HG02970 (cell line): ENCODE results near the gene ASIC1.
"Not testable (repeated sequence)": the region's sequence is repeated elsewhere in the genome, so short reads cannot be mapped to it uniquely, and the experiment has no call there.

Experiments used
- ATAC-seq: cut with Tn5 transposase; IDR thresholded peaks from one replicate; pipeline ENCODE4 v1.9.1; 2021; ENCODE audit warnings: mild to moderate bottlenecking, moderate library complexity, moderate number of reproducible peaks; ENCODE audit not compliant: unreplicated experiment, low FRiP score

ASIC1 gene

DNA sequence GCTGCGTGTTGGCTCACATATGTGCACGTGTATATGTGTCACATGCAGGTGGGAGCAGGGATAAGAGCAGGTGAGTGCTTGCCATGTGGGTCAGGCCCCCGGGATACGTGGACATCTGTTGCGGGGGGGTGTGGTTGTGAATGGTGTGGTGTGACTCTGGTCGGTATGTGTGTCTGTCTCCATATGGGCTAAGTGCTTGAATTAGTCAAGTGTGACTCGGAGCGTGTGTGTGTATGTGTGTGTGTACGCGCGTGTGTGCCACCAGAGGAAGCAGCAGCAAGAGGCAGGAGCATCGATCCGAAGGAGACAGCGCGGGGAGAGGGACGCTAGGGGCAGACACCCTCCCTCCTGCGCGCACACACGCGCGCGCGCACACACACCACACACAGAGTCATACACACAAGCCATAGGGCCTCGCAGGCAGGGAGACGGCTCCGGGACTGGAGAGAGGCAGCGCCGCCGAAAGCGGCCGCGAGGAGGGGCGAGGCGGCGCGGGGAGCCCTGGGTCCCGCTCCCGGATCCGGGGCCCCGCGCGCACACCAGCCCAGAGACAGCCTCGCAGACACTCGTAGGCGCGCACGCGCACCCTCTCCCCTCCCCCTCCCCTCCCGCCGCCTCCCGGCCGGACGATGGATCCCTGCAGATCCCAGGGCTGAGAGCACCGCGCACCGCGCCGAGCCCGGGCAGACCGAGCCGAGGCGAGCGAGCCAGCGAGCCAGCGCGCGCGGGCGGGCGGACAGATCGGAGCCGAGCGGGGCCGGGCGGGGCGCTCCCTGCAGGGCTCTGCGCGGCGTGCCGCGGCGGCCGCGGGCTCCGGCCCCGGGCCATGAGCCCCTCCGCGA lies at the start of gene ASIC1:
ASIC1 (plus strand) TSS at position 597 of the 842 bp plus-strand sequence. CDS start 1,171 bp downstream, outside the sequence.
- no peak for ATAC-seq

DNA sequence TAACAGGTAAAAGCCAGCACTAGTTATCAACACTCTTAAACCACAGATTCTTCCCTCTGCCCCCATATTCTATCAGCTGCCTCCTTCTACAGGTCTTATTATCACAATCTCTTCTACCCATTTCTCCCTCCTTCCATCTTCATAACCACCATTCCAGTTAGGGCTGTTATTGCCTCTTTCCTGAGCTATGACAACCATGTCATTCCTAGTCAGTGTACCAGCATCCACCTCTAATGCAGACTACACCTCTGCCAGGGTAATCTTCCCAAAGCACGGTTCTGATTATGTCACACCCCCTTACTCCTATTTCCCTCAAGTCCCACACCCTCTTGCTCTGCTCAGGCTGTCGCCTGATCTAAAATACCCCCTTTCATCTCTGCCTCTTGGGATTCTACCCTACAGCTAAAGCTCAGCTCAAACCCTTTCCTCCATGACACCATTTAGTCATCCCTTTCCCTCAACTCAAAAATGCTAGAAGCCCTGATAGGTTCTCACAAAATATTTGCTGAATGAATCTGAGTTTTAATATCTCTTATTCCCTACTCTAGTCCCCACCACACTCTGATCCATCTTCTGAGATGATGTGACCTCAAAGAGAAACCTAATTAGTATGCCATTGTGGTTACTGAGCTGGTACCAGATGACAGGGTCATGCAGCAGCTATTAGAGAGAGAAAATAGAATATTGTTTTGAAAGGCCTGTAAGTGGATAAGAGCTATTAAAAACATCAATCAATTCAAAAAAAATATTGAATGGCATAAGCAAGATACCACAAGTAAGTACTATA lies 43.8 kb upstream of the ASIC1 start:
- no peak for ATAC-seq

- ATAC-seq = no peak
Observed at GRCh38 chr12:50014342-50014741, 43.1 kb upstream of the ASIC1 start.

DNA sequence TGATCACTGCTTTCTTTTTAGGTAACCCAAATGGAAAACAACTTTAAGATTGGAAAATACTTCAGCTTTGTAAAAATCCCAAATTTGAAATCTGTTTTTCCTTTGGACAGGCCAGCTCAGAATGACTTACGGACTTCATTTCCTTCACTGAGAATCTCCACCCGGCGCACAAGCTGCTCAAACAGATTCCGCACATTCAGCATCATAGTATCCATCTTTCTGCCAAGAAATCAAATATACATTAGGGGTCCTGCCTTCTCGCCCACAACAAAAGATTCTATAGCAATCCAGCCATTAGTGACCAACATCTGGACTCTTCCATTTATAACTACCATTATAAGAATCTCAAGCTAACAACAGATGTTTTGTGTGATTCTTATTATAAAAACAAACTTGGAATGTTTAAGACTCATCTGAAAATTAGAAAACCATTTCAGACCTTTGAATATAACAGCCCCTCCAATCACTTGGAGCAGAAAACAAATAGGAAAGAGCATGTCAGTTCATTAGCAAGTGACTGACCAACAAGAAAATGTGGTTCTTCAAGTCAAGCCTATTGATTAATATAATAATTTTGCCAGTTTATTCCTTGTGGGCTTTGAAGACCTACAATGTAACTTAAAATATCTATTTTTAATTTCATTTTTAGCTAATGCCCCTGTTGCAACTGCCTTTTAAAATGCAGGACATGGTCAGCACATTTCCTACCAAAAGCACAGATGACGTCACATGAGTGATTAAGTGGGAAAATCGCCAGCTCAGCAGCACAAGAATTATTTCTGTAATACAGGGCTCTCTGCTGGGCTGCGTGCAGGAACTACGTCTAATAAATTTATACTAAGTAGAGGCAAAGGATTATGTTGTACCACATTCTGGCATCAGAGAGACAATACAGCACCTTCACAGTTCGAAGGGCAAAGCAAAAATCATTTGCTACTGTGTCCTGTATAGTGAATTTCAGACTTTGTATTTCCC lies 40.6 kb upstream of the ASIC1 start:
- ATAC-seq = no peak

GRCh38 chr12:50017641-50018040 lies 39.8 kb upstream of the ASIC1 start:
- ATAC-seq = no peak

DNA sequence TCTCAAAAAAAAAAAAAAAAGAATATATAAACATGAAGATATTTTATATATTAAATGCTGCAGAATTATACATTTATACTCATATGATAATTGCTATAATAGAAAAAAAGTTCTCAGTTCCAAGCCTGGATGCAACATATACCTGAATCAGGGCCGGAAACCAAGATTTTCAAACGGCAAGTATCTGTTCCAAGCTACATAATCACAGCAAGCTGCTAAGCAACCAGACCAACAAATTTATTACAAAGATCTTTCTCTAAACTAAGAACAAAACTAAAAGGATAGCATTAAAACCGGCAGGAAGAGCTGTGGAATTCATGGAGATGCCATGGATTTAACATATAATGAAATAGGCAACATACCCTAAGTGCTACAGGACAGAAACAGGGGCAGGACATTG lies 39.2 kb upstream of the ASIC1 start:
- no peak for ATAC-seq

DNA sequence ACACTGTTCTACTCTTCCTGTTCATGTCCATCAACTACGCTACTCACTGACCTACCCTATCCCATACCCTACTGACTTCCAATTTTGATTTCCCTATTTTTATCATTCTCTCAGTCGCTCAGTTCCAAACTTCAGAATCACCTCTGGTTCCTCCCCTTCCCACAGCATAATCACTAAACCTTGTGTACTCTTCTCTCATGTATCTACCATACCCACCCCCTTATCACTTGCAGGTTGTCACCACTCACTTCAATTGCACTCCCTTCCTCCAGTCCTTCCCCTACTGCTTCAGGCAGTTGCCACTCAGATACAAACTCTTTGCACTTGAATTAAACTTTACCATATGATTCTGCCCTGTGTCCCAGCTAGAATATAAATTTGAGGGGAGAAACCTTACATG lies 38.4 kb upstream of the ASIC1 start:
- ATAC-seq = no peak

DNA sequence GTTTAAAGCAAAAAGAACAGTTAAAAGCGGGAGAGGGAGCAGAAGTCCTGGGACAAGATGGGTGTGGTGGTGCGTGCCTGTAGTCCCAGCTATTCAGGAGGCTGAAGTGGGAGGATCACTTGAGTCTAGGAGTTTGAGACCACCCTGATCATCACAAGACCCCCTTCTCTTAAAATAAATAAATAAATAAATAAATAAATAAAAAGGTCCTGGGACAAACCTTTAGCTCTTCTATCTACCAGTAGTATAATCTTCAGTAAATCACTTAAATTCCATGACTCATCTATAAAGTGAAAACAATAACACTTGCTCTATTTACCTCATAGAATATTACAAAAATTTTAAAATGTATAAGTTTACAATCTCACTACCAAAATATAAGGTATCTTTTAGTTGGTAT lies 37.9 kb upstream of the ASIC1 start:
- no peak for ATAC-seq

- ATAC-seq = no peak
Observed at GRCh38 chr12:50021031-50021430, 36.4 kb upstream of the ASIC1 start.

DNA sequence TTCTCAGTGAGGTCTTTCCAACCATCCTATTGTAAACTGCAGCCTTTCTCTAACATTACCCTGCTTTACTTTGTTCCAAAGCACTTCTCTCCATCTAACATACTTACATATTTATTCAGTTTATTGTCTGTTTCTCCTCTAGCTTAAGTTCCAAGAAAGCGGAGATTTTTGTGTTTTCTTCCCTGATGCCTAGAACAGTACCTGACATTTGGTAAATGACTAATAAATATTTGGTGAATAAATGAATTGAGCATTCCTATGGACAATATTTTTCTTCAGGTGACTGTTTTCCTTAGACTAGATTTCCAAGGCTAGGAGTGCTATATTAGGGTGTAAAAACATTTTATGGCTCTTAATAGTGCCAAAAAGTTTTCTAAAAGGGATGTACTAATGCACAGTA lies 34.5 kb upstream of the ASIC1 start:
- ATAC-seq = no peak

DNA sequence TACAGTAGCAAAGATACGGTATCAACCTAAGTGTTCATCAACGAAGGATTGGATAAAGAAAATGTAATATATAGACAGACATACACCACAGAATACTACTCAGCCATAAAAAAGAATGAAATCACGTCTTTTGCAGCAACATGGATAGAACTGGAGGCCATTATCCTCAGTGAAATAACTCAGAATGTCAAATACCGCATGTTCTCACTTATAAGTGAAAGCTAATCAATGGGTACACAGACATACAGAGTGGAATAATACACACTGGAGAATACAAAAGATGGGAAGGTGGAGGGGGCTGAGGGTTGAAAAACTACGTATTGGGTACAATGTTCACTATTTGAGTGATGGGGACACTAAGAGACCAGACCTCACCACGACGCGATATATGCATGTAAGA lies 33.2 kb upstream of the ASIC1 start:
- ATAC-seq = no peak

DNA sequence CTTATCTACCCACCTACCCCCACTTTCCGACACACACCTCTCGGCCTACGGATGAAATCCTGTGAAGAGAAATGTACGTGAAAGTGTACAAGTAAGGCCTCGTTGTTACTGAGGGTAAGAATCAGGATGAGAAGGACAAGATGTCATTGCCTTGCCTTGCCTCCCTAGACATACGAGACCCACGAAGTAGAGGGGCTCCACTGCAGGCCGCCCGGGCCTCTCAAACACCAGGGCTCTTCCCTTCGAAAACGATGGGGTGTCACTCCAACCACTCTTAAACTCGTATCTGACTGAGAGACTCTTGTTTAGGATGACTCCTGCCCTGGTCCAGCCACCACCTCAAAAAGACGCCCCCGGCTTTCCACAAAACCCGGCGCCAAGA lies 32.6 kb upstream of the ASIC1 start:
- ATAC-seq = no peak

GRCh38 chr12:50025187-50026059 lies 32.0 kb upstream of the ASIC1 start, which contains the start of gene RACGAP1:
Gene RACGAP1, minus strand, starts transcription at chr12:50025494. Its CDS starts 8,779 bp downstream, at chr12:50016715.
- ATAC-seq = peak; percentile 99

GRCh38 chr12:50026691-50027090 lies 30.7 kb upstream of the ASIC1 start:
- ATAC-seq = no peak

DNA sequence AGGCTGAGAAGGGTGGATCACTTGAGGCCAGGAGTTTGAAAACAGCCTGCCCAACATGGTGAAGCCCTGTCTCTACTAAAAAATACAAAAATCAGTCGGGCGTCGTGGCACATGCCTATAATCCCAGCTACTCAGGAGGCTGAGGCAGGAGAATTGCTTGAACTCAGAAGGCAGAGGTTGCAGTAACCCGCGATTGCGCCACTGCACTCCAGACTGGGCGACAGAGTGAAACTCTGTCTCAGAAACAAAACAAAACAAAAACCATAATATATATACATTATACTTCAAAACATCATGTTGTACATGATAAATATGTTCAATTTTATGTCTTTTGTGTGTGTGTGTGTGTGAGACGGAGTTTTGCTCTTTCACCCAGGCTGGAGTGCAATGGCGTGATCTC lies 26.9 kb upstream of the ASIC1 start:
- not testable (repeated sequence) for ATAC-seq

DNA sequence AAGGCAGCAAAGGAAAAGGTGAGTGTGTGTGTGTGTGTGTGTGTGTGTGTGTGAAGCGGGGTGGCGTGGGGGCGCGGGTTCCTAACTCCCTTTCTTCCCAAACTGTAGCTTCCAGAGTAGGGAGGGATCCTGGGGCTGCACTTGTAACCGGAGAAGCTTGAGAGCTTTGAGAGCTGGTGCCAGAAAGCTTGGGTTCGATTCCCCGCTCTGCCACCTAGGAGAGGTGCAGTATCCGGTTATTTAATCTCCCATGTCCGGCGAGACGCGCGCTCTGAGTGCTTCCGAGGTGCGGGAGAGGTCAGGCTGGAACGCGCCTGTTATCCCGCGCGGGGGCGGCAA lies 24.9 kb upstream of the ASIC1 start:
- ATAC-seq = no peak

GRCh38 chr12:50032854-50033581 lies 24.4 kb upstream of the ASIC1 start:
- ATAC-seq = no peak

GRCh38 chr12:50038336-50038735 lies 19.1 kb upstream of the ASIC1 start:
- ATAC-seq = no peak
